Fibroblast of upper back skin (primary cell): ENCODE data around the gene PPP2R2C.

Experiments
- DNase-seq: peaks from one replicate; pipeline ENCODE4 v3.0.0-alpha.2; 2013

PPP2R2C gene

GRCh38 chr4:6493658-6494304 is 21.4 kb upstream of the PPP2R2C start:
- DNase-seq = peak; percentile 4

- DNase-seq = no peak
Measured at GRCh38 chr4:6492861-6493657, 20.6 kb upstream of the PPP2R2C start.

- no peak for DNase-seq
Measured at GRCh38 chr4:6492027-6492590, 19.7 kb upstream of the PPP2R2C start.

- no peak for DNase-seq
Measured at GRCh38 chr4:6491235-6491634, 18.8 kb upstream of the PPP2R2C start.

DNA sequence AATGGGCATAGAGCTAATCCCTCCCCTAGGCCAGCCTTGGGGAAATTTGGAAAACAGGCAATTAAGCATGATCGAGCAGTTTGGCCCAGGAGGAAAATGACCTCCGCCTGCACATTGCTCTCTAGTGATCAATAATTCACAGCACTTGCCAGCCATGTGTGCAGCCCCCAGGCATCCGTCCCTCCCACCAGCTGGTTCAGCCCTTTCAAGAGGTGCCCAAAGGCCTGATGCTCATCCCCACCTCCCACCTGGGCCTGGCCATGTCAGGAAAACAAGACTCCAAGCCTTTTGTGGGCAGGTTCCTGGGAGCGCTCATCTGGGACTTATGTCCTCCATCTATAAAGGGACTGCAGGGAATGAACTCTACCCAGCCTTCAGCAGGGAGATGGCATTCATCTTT is 17.5 kb upstream of the PPP2R2C start:
- no peak for DNase-seq

GRCh38 chr4:6487466-6487865 is 15.1 kb upstream of the PPP2R2C start:
- no peak for DNase-seq

DNA sequence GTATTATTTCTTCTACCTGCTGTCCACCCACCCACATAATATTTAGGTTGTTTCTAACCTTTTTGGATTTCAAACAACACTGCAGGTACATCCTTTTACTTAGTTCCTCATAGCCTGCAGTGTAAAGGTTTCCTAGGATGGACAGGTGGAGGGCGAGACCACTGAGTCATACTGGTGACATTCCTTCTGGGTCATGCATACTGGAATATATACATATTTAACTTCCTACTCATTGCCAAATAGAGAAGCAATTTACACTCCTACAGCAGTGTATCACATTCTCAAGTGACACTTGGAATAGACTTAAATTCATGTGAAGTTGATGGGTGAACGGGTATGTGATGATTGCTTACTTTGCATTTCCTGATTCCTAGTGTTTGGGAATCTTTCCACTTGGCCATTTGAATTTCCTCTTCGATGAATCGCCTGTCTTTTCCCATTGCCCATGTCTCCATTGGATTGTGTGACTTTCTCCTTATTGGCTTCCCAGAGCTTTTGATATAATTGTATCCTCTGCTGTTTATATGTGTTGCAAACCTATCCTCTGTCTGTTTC is 8.2 kb upstream of the PPP2R2C start:
- DNase-seq = no peak

GRCh38 chr4:6478546-6479220 is 6.3 kb upstream of the PPP2R2C start:
- DNase-seq = no peak

- no peak for DNase-seq
Measured at GRCh38 chr4:6476893-6477292, 4.5 kb upstream of the PPP2R2C start.

GRCh38 chr4:6475492-6476020 is 3.1 kb upstream of the PPP2R2C start:
- DNase-seq = no peak

DNA sequence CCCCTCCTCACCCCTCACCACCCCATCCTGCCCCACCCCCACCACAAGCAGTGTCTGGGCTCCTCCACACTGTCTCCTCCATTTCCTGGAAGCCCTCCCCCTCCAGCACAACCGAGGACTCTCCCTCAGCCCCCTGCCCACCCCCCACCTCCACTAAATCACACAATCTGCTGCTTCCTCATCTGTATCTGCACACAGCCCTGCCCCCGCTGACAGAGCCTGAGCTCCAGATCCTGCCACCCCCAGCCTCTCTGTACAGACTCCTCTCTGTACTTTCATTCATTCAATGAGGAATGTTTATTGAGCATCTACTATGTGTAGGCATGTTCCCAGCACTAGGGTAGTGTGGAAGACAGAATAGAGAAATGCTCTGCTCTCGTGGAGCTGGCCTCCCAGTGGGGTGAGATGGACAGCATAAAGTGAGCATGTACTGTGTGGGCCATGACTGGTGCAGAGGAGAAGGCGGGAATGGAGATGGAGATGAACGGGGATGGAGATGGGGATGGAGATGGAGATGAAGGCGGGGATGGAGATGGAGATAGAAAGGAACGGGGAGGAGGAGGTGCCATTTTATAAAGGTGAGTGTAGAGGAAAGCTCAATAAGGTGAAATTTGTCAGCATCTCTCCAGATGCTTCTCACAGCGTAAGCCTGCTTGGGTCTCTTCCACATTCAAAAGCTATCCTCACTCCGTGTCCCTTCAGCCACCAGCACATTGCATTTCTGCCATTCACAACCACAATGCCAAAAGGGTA is 2.5 kb upstream of the PPP2R2C start:
- DNase-seq = no peak

- DNase-seq = no peak
Measured at GRCh38 chr4:6474053-6474568, 1.7 kb upstream of the PPP2R2C start.

DNA sequence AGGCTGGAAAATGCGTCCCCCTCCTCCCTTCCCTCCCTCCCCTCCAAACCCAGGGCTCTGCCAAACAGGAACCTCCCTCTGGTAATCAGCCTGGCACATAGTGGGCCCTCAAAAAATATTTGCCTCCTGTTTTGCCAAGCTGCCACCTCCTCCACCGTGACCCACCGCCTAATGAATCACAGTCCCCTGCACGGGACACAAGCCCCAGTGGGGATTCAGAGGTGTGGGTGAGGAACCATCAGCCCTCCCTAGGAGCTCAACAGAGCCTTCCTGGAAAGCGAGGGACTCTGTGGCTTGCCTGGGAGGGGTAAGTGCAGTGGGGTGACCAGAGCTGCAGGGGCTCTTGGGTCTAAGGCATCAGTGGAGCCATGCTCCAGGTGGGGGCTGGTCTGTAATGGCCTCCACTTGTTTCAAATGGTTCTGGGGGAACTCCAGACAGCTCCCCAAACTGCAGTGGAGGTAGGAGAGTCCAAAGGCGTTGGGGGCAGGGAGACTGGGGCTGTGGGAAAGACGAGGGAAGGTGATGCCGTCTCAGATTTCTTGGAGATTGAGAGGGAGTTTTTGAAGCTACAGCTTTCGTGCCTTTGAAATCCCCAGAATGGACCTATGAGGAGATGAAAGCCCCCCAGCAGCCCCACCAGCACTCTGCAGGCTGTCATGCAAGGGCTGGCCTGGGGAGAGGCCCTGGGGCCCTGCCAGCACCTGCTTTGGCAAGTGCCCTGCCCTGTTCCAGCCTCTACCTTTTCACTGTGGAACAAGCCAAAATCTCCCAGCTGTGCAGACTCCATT is 1.0 kb upstream of the PPP2R2C start:
- no peak for DNase-seq

DNA sequence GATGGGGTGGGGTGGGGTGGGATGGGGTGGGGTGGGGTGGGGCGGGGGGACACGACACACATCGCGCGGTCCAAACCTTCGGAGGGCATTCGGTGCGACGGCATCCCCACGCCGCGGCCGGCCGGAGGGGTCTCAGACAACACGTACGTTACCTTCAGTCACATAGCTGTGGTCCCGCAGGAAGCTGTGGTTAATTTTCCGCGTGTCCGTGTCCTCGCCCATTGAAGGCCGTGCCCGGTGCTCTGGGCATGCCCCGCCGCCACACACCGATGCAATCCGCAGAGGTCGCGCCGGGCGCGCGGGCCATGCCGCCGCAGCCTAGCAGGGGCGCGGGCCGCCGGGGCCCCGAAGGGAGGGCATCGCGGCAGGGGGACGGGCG is 417 bp downstream of the PPP2R2C start:
- DNase-seq = no peak

- DNase-seq = no peak
Measured at GRCh38 chr4:6471307-6472007, 957 bp downstream of the PPP2R2C start.

DNA sequence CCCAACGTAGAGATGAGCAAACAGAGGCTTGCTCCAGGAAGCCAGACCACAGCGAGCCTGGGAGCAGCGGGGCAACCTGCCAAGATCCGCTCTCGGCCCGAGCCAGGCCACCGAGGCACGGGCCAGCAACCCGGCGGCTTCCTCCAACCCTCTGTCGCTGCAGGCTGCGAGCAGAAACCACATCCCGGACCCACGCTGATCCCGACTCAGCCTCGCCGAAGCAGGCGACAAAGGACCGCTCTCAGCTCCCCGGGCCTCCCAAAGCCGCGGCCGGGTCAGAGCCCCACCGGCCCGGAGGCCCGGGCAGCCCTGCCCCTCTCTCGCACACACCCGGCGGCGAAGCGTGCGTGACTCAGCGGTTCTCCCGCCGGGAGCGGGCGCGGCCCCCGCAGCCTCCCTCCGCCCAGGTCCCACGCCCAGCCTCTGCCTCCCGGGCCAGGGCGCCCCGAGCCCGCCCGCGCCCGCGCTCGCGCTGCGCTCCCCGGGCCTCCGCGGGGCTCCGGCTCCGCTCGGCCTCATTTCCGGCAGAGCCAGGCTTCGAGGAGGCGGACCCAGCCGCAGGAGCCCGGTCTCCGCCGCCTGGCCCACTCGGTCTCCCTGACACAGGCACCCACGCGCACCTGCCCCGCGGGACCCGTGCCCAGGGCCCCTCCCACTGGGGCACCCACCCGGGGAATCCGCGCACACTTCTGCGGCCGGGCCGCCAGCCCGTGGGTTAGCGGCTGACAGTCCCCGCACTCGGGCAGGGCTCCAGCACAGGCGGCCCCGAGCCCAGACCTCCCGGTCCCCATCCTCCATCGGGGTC is 1.7 kb downstream of the PPP2R2C start:
- DNase-seq = peak; percentile 13

- DNase-seq = no peak
Measured at GRCh38 chr4:6469898-6470501, 2.4 kb downstream of the PPP2R2C start.

DNA sequence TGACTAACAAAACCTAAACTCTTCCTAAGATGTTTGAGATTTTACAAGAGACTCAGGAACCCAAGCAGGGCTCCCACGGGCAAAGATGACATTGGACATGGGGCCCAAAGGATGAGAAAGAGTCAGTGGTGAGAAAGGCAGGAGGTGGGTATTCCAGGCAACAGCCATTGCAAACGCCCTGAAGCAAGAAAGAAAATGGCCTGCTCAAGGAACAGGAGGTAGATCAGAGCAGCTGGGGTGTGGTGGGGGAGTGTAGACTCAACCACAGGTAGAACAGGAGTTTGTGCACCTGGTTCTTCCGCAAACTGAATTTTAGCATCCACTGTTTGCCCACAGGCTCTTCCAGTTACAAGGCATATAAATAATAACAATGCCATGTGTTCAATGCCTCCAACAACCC is 3.3 kb downstream of the PPP2R2C start:
- no peak for DNase-seq

DNA sequence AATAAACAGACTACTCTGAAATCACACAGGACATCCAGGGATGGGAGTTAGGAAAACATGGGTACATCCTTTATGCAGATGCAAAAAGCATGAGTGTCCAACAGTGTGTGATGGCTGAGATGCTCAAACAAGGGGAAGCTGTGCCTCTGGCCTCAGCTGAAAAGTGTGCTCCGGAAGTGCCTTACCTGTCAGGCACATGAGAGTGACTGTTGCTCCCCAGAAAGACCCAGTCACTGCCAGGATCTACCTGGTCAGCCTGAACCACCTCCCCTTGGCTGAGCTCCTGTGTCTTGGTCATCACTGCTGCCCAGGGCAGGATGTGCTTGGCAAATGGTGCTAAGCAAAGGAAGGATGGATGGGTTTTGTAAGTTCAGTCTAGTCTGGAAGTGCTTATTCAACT is 4.0 kb downstream of the PPP2R2C start:
- no peak for DNase-seq
